ENCODE measurements around the gene HOXA5.

- TF ChIP-seq CTCF (conservative IDR thresholded peaks at IDR 0.05 in 1 of 2, IDR thresholded peaks at IDR 0.05 in 1 of 2; ENCODE audit: low read depth in 1 of 2, low read length in 2 of 2) (no peak), EZH2 (IDR thresholded peaks at IDR 0.05; ENCODE audit: low read length, missing control alignments) (peak; percentile 96)
Measured at GRCh38 chr7:27185013-27185853, 41.8 kb upstream of the HOXA5 start, which contains the start of gene HOXA11.

Measured in fibroblast of lung (primary cell).